ENCODE measurements around the gene WNT7A.

WNT7A gene

GRCh38 chr3:13785351-13785750 is 94.5 kb downstream of the WNT7A start:
- DNase-seq (ENCODE audit: low spot score): no peak

DNA sequence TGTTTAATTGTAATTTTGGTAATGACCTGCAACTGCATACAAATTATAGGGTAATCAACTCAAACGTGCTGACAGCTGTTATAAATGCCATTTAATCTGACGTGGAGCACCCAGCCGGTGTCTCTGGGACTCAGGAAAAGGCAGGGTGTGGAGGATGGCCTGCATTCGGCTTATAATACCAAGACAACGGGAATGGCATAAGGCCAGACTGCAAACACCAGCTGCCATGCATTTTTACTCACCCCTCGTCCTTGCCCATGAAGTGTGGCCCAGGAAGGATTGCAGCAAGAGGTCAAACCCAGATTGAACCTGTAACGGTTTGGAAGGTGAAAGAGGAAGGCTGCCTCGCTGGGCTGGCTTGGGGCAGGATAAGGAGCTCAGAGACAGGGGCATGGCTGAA is 96.4 kb downstream of the WNT7A start:
- no peak for DNase-seq (ENCODE audit: low spot score)
- TF ChIP-seq, protein P1, sequence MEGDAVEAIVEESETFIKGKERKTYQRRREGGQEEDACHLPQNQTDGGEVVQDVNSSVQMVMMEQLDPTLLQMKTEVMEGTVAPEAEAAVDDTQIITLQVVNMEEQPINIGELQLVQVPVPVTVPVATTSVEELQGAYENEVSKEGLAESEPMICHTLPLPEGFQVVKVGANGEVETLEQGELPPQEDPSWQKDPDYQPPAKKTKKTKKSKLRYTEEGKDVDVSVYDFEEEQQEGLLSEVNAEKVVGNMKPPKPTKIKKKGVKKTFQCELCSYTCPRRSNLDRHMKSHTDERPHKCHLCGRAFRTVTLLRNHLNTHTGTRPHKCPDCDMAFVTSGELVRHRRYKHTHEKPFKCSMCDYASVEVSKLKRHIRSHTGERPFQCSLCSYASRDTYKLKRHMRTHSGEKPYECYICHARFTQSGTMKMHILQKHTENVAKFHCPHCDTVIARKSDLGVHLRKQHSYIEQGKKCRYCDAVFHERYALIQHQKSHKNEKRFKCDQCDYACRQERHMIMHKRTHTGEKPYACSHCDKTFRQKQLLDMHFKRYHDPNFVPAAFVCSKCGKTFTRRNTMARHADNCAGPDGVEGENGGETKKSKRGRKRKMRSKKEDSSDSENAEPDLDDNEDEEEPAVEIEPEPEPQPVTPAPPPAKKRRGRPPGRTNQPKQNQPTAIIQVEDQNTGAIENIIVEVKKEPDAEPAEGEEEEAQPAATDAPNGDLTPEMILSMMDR (IDR thresholded peaks at IDR 0.05; ENCODE audit: extremely low read depth, missing control alignments): no peak

More at GRCh38 chr3:13785351-13785750, 94.5 kb downstream of the WNT7A start:
- TF ChIP-seq, protein P1 (IDR thresholded peaks at IDR 0.05; ENCODE audit: extremely low read depth, missing control alignments): no peak

- DNase-seq (ENCODE audit: low spot score): no peak
- TF ChIP-seq, protein P1 (IDR thresholded peaks at IDR 0.05; ENCODE audit: extremely low read depth, missing control alignments): no peak
Observed at GRCh38 chr3:13782501-13782900, 97.4 kb downstream of the WNT7A start.

DNA sequence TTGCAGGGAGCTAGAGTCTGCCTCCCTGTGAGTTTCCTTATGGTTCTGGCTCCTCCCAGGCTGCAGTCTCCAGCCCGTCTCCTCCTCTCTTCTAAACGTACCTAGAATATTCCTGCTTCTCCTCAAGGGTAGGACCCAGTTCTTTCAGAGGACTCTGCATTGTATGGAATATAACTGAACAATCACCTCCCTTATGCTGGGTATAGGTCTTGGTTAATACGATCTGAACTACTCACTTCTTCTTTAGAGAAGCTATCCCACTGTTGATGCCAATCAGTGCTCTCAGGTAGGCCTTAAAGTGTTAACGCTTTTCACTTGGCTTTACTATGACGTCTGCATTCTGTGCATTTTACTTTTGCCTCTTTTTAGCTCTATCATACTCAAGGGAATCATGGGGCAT is 98.5 kb downstream of the WNT7A start:
- TF ChIP-seq, protein P1 (IDR thresholded peaks at IDR 0.05; ENCODE audit: extremely low read depth, missing control alignments): no peak
- no peak for DNase-seq (ENCODE audit: low spot score)

DNA sequence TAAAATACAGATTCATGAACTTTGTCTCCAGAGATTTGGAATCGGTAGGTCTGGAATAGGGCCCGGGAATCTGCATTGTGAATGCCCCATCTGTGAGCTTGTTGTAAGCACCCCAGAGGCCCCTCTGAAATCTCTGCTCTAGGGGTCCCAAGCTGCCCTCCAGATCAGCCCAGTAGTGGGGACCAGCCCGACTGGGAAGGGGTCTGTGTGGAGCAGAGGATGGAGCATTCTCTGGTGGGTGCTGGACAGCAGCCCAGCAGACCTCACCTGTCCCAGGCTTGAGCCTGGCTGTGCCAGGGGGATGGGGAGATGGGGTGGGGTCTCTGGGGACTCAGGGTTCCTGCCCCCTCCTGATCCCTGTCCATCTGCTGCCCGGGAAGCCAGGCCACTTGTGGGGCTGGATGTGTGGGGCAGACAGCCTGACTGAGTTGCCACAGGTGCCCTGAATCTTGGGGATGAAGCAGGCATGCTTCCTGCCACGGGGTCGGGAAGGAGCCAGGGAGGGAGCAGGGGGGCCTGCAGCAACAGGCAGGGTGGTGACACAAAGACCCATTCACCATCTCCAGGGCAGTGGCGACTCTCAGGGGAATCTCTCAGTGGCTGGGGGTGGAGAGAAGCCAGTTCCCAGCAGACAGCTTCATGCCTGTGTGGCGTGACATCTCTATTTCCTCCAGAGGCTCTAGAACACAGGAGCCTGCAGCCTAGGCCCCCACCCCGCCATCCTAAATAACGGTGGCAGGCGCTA is 99.3 kb downstream of the WNT7A start:
- no peak for DNase-seq (ENCODE audit: low spot score)
- TF ChIP-seq, protein P1 (IDR thresholded peaks at IDR 0.05; ENCODE audit: extremely low read depth, missing control alignments): no peak

GRCh38 chr3:13776253-13777050 is 103.4 kb downstream of the WNT7A start:
- no peak for DNase-seq (ENCODE audit: low spot score)
- TF ChIP-seq, protein P1 (IDR thresholded peaks at IDR 0.05; ENCODE audit: extremely low read depth, missing control alignments): no peak
